Measurements from ENCODE around the gene ATP8B4. TPM values are rescaled to one million over a fixed set of nuclear protein-coding genes. Genes with fewer than 3 reads are reported as not detected.
"Not testable (repeated sequence)": the region's sequence is repeated elsewhere in the genome, so short reads cannot be mapped to it uniquely, and the experiment has no call there.

ATP8B4 gene
- total and polyA plus RNA-seq, 10 donors = 1.7 to 42.8 (median 27.7) TPM

GRCh38 chr15:50166216-50166615, 47.2 kb upstream of the ATP8B4 start:
- intact Hi-C loops (cut with DNase I; ENCODE audit: low total_unique reads) = no loop called here
- no peak for DNase-seq

GRCh38 chr15:50164458-50164857, 45.4 kb upstream of the ATP8B4 start:
- WGBS, 5 donors = 85 to 100% (median 96%) methylated on average over 1 of the region's 1 CpG
- no peak overlapping the region for H3K27ac ChIP-seq

More at GRCh38 chr15:50166216-50166615, 47.2 kb upstream of the ATP8B4 start:
- H3K27me3 ChIP-seq (replicated peaks in 1 of 7) = peaks cover 0 to 22% (median 0%) of the 10 kb centered on the region in 7 donors
- H3K4me1 ChIP-seq = no peaks in the 10 kb centered on the region
- H3K4me3 ChIP-seq = no peak overlapping the region
- TF ChIP-seq POLR2A (IDR thresholded peaks at IDR 0.05) = no peak
- no peak for TF ChIP-seq POLR2AphosphoS5 (IDR thresholded peaks at IDR 0.05)
- no peak for TF ChIP-seq CTCF (IDR thresholded peaks at IDR 0.05 in 8 of 11, conservative IDR thresholded peaks at IDR 0.05 in 3 of 11)
- no peaks in the 10 kb centered on the region for H3K36me3 ChIP-seq
- H3K9me3 ChIP-seq = no peaks in the 10 kb centered on the region
- WGBS, 5 donors = 25 to 50% (median 39%) methylated on average over 1 of the region's 1 CpG
- H3K27ac ChIP-seq = no peak overlapping the region

GRCh38 chr15:50163719-50164410, 44.8 kb upstream of the ATP8B4 start:
- Histone ChIP-seq H3K27ac (no peak overlapping the region), H3K27me3 (replicated peaks in 1 of 7) (peaks cover 0 to 22% (median 0%) of the 10 kb centered on the region in 7 donors), H3K9me3 (no peaks in the 10 kb centered on the region), H3K4me1 (no peaks in the 10 kb centered on the region), H3K4me3 (no peak overlapping the region), H3K36me3 (no peaks in the 10 kb centered on the region)
- TF ChIP-seq POLR2A (IDR thresholded peaks at IDR 0.05) (no peak), POLR2AphosphoS5 (IDR thresholded peaks at IDR 0.05) (no peak), CTCF (IDR thresholded peaks at IDR 0.05 in 8 of 11, conservative IDR thresholded peaks at IDR 0.05 in 3 of 11) (no peak)
- intact Hi-C loops (cut with DNase I; ENCODE audit: low total_unique reads) = no loop called here
- 50 to 96% (median 80%) methylated on average over 2 of the region's 2 CpGs for WGBS, 5 donors
- DNase-seq = no peak

More at GRCh38 chr15:50164458-50164857, 45.4 kb upstream of the ATP8B4 start:
- no peak for TF ChIP-seq CTCF (IDR thresholded peaks at IDR 0.05 in 8 of 11, conservative IDR thresholded peaks at IDR 0.05 in 3 of 11)
- TF ChIP-seq POLR2AphosphoS5 (IDR thresholded peaks at IDR 0.05) = no peak
- TF ChIP-seq POLR2A (IDR thresholded peaks at IDR 0.05) = no peak
- intact Hi-C loops (cut with DNase I; ENCODE audit: low total_unique reads) = no loop called here
- H3K4me1 ChIP-seq = no peaks in the 10 kb centered on the region
- no peak for DNase-seq
- peaks cover 0 to 22% (median 0%) of the 10 kb centered on the region in 7 donors for H3K27me3 ChIP-seq (replicated peaks in 1 of 7)
- H3K9me3 ChIP-seq = no peaks in the 10 kb centered on the region
- H3K4me3 ChIP-seq = no peak overlapping the region
- no peaks in the 10 kb centered on the region for H3K36me3 ChIP-seq

- Histone ChIP-seq H3K27me3 (replicated peaks in 1 of 7) (peaks cover 0 to 22% (median 0%) of the 10 kb centered on the region in 7 donors), H3K36me3 (no peaks in the 10 kb centered on the region), H3K9me3 (peaks cover 0 to 3% (median 0%) of the 10 kb centered on the region in 8 donors), H3K27ac (no peak overlapping the region), H3K4me3 (no peak overlapping the region), H3K4me1 (no peaks in the 10 kb centered on the region)
- 60 to 79% (median 69%) methylated on average over 2 of the region's 2 CpGs for WGBS, 5 donors
- TF ChIP-seq POLR2AphosphoS5 (IDR thresholded peaks at IDR 0.05) = no peak
- TF ChIP-seq POLR2A (IDR thresholded peaks at IDR 0.05) = no peak
- TF ChIP-seq CTCF (IDR thresholded peaks at IDR 0.05 in 8 of 11, conservative IDR thresholded peaks at IDR 0.05 in 3 of 11) = no peak
- DNase-seq = no peak
- intact Hi-C loops (cut with DNase I; ENCODE audit: low total_unique reads) = no loop called here
Observed at GRCh38 chr15:50162969-50163718, 44.1 kb upstream of the ATP8B4 start.

GRCh38 chr15:50158236-50158635, 39.2 kb upstream of the ATP8B4 start:
- H3K36me3 ChIP-seq; intact Hi-C loops (cut with DNase I; ENCODE audit: low total_unique reads); H3K4me3 ChIP-seq; H3K27ac ChIP-seq; DNase-seq; H3K27me3 ChIP-seq (replicated peaks in 1 of 7); H3K4me1 ChIP-seq: not testable (repeated sequence)
- WGBS, 5 donors = 88 to 97% (median 95%) methylated on average over 7 to 27 of the region's 28 CpGs
- H3K9me3 ChIP-seq = peaks cover 0 to 34% (median 24%) of the 10 kb centered on the region in 8 donors

Measured in spleen (tissue), 11 donors.